Adrenal gland (tissue), 12 donors: Measurements from ENCODE around the gene COL26A1. TPM values are rescaled to one million over a fixed set of nuclear protein-coding genes. Genes with fewer than 3 reads are reported as not detected.

Experiments
- DNase-seq, 7 donors: peaks; one replicate each; pipeline ENCODE4 v3.0.0-alpha.2; 2019 to 2020
- H3K27ac ChIP-seq, 5 donors: fragments of 200-600 bp; sonication (generic) in 4 of 5; 1 replicate in 3 of 5; 2 replicates in 2 of 5; pipeline versions ENCODE4 v1.5.1 to v1.8.0; 2016 to 2020; ENCODE audit warnings: mild to moderate bottlenecking in 1 of 5
- H3K27me3 ChIP-seq: fragments of 200-600 bp; 2 replicates; pipeline ENCODE4 v1.8.0; 2021
- H3K36me3 ChIP-seq, 2 donors: fragments of 200-600 bp; replicated peaks in 1 of 2; 1 replicate in 1 of 2; 2 replicates in 1 of 2; pipeline versions ENCODE4 v1.5.1 to v1.8.0; 2018 to 2022
- H3K4me1 ChIP-seq, 2 donors: fragments of 200-600 bp; replicated peaks in 1 of 2; 1 replicate in 1 of 2; 2 replicates in 1 of 2; pipeline versions ENCODE4 v1.5.1 to v1.8.0; 2018 to 2021
- H3K4me3 ChIP-seq, 4 donors: fragments of 200-600 bp; sonication (generic) in 3 of 4; one replicate each; pipeline ENCODE4 v1.5.1; 2016 to 2018
- H3K9me3 ChIP-seq, 3 donors: fragments of 200-600 bp; sonication (generic) in 1 of 3; replicated peaks in 1 of 3; 1 replicate in 2 of 3; 2 replicates in 1 of 3; pipeline versions ENCODE4 v1.5.1 to v1.8.0; 2016 to 2021
- CTCF ChIP-seq, 6 experiments: fragments of 450-650 bp in 4 of 6; fragments of 200-600 bp in 2 of 6; sonication (generic) in 1 of 6; IDR thresholded peaks; 1 replicate in 5 of 6; 2 replicates in 1 of 6; pipeline versions ENCODE4 v1.5.1 to v1.8.0; 2016 to 2021; ENCODE audit warnings: antibody characterized with exemption in 6 of 6, mild to moderate bottlenecking in 2 of 6, moderate library complexity in 1 of 6
- POLR2A ChIP-seq, 2 donors: fragments of 450-650 bp; IDR thresholded peaks; one replicate each; pipeline ENCODE4 v1.6.1; 2017; ENCODE audit warnings: antibody characterized with exemption in 2 of 2, mild to moderate bottlenecking in 2 of 2, moderate library complexity in 1 of 2
- WGBS, 4 donors: extraction: QIAGEN DNeasy Blood & Tissue Kit in 2 of 4; methylation state at CpG; one replicate each; pipeline versions ENCODE4 v1.1.5 to v1.1.7; 2013 to 2017; 5-methylcytosine and 5-hydroxymethylcytosine counted together
- intact Hi-C, 2 donors: fragments of 100-400 bp; cut with DNase I; formaldehyde crosslinking; loops; one replicate each; pipeline versions ENCODE4 v1.14.1 to v1.15.0; 2022 to 2023
- polyA plus RNA-seq, 3 donors: library from polyadenylated mRNA; stranded (reverse); fragments of 200-250 nt in 2 of 3; fragments of 350-450 nt in 1 of 3; fragmentation: Illumina TruSeq in 1 of 3; extraction: RNeasy Lipid Tissue Mini Kit (QIAGEN cat#74804) in 1 of 3; gene quantifications; one replicate each; pipeline ENCODE4 v1.2.3, GENCODE V29; 2013 to 2014
- total RNA-seq, 9 donors: library from RNA; depleted of rRNA in 4 of 9; stranded (reverse); fragments of >200 nt in 4 of 9; fragments of 120-200 nt in 1 of 9; fragmentation: NEBNext Ultra II Directional in 1 of 9; extraction: Animal tissue kit (Norgen Biotek cat#: 25700) in 1 of 9; gene quantifications; one replicate each; pipeline versions ENCODE4 v1.1.0 to v1.2.4, GENCODE V29; 2013 to 2023
- donor health status: healthy with polysubstance abuse.
- donor health status: Bipolar disorder and iron deficiency.
- donor health status: DM: yes; HTN: yes; CAD: no.
- donor health status: DM: no; HTN: no; CAD: no.
- donor health status: DM: no; HTN: no; CAD: no.
- donor health status: DM: yes; HTN: yes; CAD: no.

COL26A1 gene
- total and polyA plus RNA-seq, 12 donors, result 0.64 to 18.8 (median 4.6) TPM

- Histone ChIP-seq H3K4me3 (peak within 1 kb of the TSS; percentile 7 to 88 (median 74)), H3K9me3 (no peaks in the 10 kb centered on the region), H3K4me1 (peaks cover 10 to 12% of the 10 kb centered on the region in 2 donors), H3K27ac (peak within 1 kb of the TSS; percentile 53 to 91 (median 74)), H3K27me3 (no peaks in the 10 kb centered on the region), H3K36me3 (peaks cover 0 to 7% of the 10 kb centered on the region in 2 donors)
- intact Hi-C loops, result no loop called here
- peak in 1 of 2 donors; percentile 54 for TF ChIP-seq POLR2A (IDR thresholded peaks at IDR 0.05)
- peak in 4 of 6 experiments; percentile 19 to 39 (median 32) for TF ChIP-seq CTCF (IDR thresholded peaks at IDR 0.05)
- 1% methylated on average over 47 to 69 of the region's 69 CpGs for WGBS, 4 donors
- peak; percentile 94 to 96 (median 95) for DNase-seq
Observed at GRCh38 chr7:101321491-101322401, 40.9 kb upstream of the COL26A1 start, which contains the start of gene IFT22. TSS of gene IFT22 (minus strand) at chr7:101321812. CDS start at chr7:101321709, 103 bp downstream.

- H3K4me3 ChIP-seq, result no peak overlapping the region
- H3K27ac ChIP-seq, result no peak overlapping the region
- WGBS, 4 donors, result 83 to 90% (median 88%) methylated on average over 5 of the region's 5 CpGs
- H3K36me3 ChIP-seq, result no peaks in the 10 kb centered on the region
- no peaks in the 10 kb centered on the region for H3K27me3 ChIP-seq
- no peak for DNase-seq
- no peaks in the 10 kb centered on the region for H3K4me1 ChIP-seq
- TF ChIP-seq POLR2A (IDR thresholded peaks at IDR 0.05) (no peak), CTCF (IDR thresholded peaks at IDR 0.05) (no peak)
- H3K9me3 ChIP-seq, result no peaks in the 10 kb centered on the region
- intact Hi-C loops, result no loop called here
Observed at GRCh38 chr7:101328159-101328558, 34.5 kb upstream of the COL26A1 start.

GRCh38 chr7:101330011-101330484 lies 32.6 kb upstream of the COL26A1 start:
- Histone ChIP-seq H3K4me3 (no peak overlapping the region), H3K9me3 (no peaks in the 10 kb centered on the region), H3K4me1 (no peaks in the 10 kb centered on the region), H3K27ac (no peak overlapping the region), H3K36me3 (no peaks in the 10 kb centered on the region), H3K27me3 (no peaks in the 10 kb centered on the region)
- intact Hi-C loops, result no loop called here
- TF ChIP-seq CTCF (IDR thresholded peaks at IDR 0.05), result no peak
- TF ChIP-seq POLR2A (IDR thresholded peaks at IDR 0.05), result no peak
- 52 to 63% (median 59%) methylated on average over 15 of the region's 15 CpGs for WGBS, 4 donors
- no peak for DNase-seq

- intact Hi-C loops, result no loop called here
- 90 to 97% (median 95%) methylated on average over 8 of the region's 8 CpGs for WGBS, 4 donors
- H3K27ac ChIP-seq, result no peak overlapping the region
- DNase-seq, result no peak
- no peaks in the 10 kb centered on the region for H3K4me1 ChIP-seq
- TF ChIP-seq CTCF (IDR thresholded peaks at IDR 0.05) (no peak), POLR2A (IDR thresholded peaks at IDR 0.05) (no peak)
- no peaks in the 10 kb centered on the region for H3K36me3 ChIP-seq
- H3K27me3 ChIP-seq, result no peaks in the 10 kb centered on the region
- H3K9me3 ChIP-seq, result no peaks in the 10 kb centered on the region
- H3K4me3 ChIP-seq, result no peak overlapping the region
Observed at GRCh38 chr7:101332026-101332425, 30.6 kb upstream of the COL26A1 start.
